ENCODE data around the gene TNFSF11.

Gene TNFSF11

GRCh38 chr13:42654722-42655121 lies 80.8 kb downstream of the TNFSF11 start:
- peak; percentile 40 for DNase-seq (ENCODE audit: low read depth)
- no peak for TF ChIP-seq CTCF (conservative IDR thresholded peaks at IDR 0.05; ENCODE audit: control insufficient read depth, insufficient read depth, low read depth, low read length)
- H3K4me3 ChIP-seq (ENCODE audit: control insufficient read depth, low read depth, low read length): no peak overlapping the region

- DNase-seq (ENCODE audit: low read depth): no peak
- no peak overlapping the region for H3K4me3 ChIP-seq (ENCODE audit: control insufficient read depth, low read depth, low read length)
- no peak for TF ChIP-seq CTCF (conservative IDR thresholded peaks at IDR 0.05; ENCODE audit: control insufficient read depth, insufficient read depth, low read depth, low read length)
Measured at GRCh38 chr13:42656161-42656560, 82.2 kb downstream of the TNFSF11 start.

GRCh38 chr13:42656958-42657357 lies 83.0 kb downstream of the TNFSF11 start:
- no peak for DNase-seq (ENCODE audit: low read depth)
- H3K4me3 ChIP-seq (ENCODE audit: control insufficient read depth, low read depth, low read length): no peak overlapping the region
- TF ChIP-seq CTCF (conservative IDR thresholded peaks at IDR 0.05; ENCODE audit: control insufficient read depth, insufficient read depth, low read depth, low read length): no peak

All from fibroblast of mammary gland (primary cell).